NCI-H510A treated with DMSO at 0.1 percent for 48 hours (cell line): ENCODE data around the gene RPE65.
"Not testable (repeated sequence)": the region's sequence is repeated elsewhere in the genome, so short reads cannot be mapped to it uniquely, and the experiment has no call there.

Experiments
- DNase-seq: peaks from one replicate; lab custom pipeline; 2025; lab: John Stamatoyannopoulos, UW

The RPE65 gene

DNA sequence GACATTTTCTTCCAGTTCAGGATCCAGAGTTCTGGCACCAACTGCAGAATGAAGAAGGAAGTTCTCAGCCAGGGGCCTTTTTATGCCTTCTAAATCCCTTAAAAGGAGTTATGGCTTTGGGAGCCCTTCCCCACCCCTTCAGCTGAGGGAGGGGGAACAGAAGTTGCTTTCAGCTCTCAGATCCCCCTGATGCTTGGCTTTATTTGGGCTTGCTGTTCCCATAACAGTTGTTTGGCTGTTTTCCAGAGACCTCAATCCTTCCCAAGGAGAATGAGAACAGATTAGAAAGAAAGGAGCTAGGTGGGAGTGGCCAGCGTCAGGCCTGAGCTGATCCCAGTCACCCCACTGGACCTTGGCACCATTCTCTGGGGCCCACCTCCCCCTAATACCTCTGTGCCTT, at the start of gene RPE65:
TSS of gene RPE65 (minus strand) at position 54 of the 400 bp plus-strand sequence. CDS start at position 5, 49 bp downstream.
- no peak for DNase-seq

DNA sequence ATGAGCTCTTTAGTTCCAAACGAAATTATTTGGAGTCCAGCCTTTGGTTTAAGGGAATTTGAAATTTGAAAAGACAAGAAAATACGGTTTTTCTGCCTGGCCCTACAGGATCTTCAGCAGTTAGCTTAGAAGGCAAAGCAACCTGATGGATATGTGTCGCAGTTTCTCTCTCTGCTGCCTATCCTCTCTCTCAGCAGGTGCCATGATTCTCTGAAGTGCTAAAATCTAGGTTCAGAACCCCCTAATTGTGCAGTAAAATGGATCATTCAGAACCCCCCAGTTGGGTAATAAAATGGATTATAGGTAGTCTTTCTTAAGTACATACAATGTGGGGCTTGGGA, 47.6 kb upstream of the RPE65 start:
- no peak for DNase-seq

DNA sequence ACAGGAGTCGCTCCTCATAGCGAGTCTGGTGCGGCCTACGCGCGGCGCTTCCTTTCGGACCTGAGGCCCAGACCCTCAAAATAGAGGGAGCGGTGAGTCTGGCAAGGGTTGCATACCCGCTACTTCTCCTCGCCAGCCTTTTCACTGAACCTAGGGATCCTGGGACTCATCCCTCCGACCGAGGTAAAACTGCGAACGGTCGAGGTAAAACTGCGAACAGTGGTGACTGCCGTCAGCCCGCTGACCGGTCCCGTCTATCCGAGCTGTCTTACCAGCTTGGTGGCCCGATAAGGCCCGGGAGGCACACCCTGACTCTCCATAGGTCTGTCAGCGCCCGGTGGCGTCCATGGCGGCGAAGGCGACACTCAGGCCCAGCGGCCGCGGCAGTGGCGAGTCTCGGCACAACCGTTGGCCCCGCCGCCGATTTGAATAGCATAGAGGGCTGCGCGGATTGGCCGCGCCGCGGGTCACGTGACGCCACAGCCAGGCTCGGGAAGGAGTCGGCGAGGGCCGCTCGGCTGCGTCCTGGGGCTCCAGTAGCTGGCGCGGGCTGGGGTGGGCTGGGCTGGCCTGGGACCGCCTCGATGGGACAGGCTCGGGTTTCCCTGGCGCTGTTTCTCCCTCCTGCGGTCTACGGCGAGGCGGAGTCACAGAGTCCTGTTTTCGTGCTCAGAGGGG, 47.1 kb upstream of the RPE65 start, which contains the start of gene DEPDC1:
TSS of gene DEPDC1 (minus strand) at position 403 of the 678 bp plus-strand sequence. CDS start at position 320, 83 bp downstream.
- peak; percentile 96 for DNase-seq

DNA sequence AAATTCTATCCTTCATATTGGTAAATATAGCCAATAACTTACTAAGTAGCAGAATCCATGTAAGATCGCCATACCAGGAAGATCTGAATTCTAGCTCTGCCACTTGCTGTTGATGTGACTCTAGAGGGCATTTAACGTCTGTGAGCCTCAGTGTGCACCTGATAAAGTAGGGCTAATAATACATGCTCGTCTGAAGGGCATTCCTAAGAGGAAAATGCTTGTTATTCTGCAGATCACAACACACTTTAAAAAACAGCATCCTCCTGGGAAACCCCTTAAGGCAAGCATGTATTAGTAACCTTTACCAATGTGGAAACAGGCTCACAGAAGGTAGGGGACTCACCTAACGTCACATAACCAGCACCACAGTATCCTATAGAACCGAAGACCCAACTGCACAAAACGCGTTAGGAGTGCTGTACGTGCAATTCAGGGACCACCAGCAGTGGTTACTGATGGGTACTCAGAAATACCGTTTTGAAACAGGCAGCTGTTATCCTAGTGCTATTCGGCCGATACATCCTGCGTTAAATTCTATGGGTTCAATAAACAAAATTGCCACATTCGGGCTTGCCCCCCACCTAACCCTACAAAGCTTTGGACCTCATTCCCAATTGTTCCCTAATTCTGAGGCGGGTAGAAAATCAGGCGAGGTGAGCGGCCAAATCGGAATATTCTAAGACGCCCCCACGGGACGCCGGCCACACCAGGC, 46.4 kb upstream of the RPE65 start:
- peak; percentile 61 for DNase-seq

DNA sequence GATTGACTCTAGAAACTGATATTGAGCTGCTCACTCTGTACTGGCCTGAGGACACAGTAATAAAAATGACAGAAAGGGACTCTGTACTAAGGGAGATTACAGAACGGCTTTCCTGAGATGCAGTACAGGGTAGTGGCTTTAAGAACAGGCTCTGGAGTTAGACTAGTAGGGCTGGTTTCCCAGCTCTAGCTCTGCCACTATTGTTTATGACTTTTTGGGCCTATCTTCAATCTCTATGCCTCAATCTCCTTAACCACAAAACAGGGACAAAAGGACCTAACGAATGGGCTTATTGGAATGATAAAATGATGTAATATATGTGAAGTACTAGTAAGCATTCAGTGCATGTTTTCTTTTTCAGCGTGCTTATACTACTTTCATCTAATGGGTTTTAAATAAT, 45.8 kb upstream of the RPE65 start:
- DNase-seq, result peak; percentile 56

DNA sequence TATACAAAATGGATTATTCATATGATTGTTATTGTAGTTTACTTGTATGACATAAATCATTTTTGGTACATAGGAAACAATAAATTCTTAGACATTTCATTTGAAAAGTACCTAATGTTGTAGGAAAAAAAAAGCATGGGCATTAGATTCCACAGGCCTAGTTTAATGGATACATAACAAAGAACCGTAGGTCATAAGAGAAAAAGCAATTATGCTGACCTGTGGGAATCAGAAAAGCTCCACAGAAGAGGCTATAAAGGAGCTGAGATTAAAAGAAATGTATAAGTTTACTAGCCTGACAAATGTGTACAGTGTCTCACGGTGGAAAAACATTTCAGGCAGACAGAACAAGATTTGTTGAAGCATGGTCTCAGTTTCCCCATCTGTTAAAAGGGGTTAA, 43.4 kb upstream of the RPE65 start:
- DNase-seq, result no peak

DNA sequence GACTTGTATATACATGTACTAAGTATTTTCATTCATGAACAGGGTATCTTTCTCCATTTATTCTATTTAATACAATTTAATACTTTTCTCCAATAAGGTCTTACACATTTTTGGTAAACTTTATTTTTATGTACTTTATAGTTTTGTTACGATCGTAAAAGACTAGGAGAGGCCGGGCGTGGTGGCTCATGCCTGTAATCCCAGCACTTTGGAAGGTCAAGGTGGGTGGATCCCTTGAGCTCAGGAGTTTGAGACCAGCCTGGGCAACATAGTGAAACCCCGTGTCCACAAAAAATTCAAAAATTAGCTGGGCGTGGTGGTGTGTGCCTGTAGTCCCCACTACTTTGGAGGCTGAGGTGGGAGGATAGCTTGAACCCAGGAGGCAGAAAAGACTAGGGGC, 42.5 kb upstream of the RPE65 start:
- not testable (repeated sequence) for DNase-seq

DNA sequence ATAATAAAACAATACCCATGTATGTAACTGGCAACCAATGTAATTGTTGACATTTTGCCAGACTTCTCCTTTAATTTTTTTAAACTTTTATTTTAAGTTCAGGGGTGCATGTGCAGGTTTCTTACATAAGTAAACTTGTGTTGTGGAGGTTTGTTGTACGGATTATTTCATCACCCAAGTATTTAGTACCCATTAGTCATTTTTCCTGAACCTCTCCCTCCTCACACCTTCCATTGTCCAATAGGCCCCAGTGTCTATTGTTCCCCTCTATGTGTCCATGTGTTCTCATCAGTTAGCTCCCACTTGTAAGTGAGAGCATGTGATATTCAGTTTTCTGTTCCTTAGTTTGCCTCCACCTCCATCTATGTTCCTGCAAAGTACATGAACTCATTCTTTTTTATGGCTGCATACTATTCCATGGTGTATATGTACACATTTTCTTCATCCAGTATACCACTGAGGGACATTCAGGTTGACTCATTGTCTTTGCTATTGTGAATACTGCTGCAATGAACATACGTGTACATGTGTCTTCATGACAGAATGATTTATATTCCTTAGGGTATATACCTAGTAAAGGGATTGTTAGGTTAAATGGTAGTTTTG, 40.4 kb upstream of the RPE65 start:
- no peak for DNase-seq

DNA sequence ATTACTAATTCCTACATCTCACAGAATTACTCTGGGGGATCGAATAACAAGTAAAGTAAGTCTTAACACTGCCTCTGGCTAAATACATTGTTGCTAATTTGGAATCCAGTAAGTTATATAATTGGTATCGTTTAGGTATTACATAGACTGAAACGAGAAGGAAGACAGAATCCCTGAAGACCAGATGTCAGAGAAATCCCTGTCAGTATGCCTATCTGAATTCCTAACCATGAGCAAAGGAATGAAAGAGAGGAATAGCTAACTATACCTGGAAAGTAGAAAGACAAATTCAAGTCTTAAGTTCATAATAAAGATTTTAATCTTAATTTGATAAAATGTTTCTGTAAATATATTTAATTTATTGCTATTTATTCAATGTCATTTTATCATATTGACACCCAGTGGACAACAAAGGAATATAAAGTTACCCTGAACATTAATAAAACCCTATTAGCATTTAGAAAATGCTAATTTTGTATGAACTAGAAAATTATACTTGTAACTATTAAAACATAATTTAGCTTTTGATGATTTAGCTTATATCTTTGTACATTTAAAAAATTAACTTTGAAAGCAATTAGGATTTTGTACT, 35.8 kb upstream of the RPE65 start:
- DNase-seq, result no peak

DNA sequence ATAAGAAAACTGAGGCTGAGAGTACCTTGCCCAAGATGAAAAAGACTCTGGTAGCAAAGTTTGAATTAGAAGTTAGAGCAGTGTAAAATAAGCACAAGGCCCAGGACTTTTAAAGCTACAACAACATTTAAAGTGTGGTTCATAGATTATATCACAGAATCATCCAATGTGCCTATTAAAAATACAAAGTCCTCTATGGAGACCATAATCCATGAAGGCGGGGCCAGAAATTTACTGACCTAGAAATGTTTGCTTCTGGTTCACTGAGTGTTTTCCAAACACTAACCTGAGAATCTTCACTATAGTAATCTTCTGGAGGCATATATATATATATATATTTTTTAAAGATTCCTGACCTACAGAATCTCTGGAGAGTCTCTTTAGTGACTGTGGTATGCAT, 34.9 kb upstream of the RPE65 start:
- no peak for DNase-seq

DNA sequence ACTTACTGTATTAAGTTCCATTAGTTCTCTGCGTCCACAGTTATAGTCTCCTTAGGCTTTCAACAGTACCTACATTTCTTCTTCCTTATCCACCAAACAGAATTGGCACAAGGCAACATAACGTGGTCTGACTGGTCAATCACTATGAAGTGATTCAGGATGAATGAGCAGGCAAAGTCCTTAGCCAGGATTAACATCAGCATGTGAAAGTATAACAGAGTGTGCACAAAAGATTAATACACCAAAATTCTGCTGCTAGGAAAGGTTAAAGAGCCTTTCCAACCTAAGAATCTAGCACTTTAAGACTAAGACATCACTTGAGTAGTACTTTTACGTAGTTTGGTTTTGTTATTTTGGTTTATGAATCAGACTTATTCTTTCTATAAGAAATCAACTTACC, 31.3 kb upstream of the RPE65 start:
- DNase-seq, result no peak

DNA sequence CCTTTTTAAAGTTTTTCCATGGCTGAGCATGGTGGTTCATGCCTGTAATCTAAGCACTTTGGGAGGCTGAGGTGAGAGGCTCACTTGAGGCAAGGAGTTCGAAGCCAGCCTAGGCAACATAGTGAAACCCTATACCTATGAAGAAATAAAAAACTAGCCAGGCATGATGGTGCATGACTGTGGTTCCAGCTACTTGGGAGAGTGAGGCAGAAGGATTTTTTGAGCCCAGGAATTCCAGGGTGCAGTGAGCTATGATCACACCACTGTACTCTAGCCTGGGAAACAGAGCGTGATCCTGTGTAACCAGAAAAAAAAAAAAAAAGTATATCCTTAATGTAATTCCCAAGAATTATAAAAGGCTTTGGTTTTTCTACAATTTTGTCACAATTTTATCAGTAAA, 29.7 kb upstream of the RPE65 start:
- no peak for DNase-seq

DNA sequence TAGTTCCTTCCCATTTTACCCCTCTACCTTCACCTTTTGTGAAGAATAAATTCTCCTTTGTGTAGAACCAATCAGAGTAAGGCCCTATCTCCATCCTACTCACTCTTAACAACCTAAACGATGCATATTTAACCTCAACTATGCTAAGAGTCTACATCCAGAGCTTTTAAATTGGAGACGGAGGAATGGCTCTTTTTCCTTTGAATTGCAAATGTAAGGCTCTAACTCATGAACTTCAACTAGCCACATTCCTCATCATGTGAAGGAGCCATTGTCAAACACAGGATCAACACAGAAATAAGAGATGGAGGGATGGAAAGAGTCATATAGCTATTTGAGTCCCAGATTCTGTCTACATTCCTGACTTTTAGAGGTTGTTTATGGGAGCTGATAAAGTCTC, 28.9 kb upstream of the RPE65 start:
- DNase-seq, result no peak

DNA sequence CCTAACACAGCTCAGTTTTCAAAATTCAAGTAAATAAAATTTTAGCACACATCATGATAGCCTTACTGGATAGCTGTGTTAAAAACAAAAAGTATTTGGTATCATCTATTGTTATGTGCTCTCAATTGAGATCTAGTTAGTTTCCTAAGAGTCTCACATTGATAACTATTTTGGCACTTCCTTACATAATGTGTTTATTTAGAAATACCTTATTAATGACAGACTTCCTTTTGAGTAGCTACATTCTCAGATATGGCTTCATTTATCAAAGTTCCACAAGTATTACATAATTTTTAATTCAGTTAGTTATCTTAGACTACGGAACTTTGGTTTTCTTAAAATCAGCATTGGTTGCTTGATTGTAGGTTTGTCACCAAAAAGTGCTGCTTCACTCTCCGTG, 26.9 kb upstream of the RPE65 start:
- not testable (repeated sequence) for DNase-seq

DNA sequence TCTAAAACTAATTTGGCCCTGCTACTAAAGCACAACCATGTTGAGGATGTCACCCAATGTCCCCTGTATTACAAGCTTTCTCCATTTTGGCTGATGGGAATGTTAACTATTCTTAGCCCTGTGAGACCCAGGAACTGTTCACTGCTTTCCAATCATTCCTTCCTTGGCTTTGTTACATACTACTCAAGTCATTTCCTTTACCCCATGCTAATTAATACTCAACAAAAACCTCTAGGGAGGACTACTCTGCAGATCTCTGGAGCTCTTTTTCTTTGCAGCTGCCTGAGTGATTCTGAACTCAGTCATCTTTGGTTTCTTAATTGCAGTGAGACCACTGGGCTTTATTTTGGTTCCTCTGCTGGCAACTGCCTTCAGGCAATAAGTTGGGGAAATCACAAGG, 23.3 kb upstream of the RPE65 start:
- no peak for DNase-seq

DNA sequence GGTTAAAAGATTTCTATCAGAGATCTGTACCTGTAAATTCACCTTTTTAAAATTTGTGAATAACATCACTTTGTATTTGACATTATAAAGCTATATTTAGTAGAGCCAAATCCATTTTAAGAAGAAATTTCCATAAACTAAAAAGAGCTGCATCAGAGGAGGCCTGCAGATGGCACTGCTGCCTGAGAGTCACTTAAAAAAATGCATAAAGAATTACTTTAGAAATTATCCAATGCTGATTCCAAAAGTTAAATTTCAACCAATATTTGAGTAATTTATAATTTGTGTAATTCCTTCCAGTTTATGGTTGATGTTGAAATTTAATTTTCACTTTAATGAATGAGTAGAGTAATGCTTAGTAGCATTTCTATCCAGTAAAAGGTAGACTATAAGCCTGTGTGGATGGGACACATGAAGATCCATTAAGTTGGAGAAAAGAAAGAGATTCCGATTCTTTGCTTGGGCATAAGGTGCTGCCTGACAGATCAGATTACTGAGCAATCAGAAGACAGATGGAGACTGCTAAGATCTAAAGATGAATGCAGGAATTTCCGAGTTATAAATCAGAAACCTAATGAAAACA, 20.7 kb upstream of the RPE65 start:
- peak; percentile 46 for DNase-seq

DNA sequence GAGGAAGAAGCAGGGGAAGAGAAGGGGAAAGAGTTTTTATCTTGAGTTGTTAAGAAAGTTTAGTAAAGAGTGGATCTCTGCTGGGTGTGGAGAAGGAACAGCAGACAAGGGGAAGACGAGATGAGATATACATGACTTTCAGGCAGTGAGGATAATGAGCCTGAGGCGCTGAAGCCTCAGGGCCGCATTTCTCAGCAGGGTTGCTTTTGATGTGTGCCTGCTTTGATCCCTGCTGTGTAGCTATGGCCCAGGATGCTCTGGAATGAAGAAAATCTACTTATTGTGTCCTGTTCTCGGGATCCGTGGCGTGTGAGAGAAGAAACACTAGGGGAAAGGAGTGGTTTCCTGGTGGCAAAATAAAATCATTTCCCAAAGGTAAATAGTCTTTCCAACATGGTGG, 15.1 kb upstream of the RPE65 start:
- no peak for DNase-seq

DNA sequence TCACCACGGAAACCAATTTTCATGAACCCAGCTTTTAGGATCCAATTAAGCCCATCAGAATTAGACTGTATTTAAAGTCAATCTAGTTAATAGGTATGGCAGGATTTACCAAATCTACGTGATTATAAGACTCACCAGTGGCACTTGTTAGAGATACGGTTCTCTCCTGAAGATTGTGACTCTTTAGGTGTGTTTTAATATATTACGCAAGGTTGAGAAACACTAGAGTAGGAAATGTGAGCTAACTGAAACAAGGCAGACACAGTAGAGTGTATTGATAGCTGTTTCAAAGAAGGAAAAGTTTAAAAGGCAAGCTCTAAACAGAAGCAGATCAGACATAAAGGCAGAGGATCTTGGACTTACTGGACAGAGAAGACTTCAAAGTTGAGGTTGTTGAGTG, 11.2 kb upstream of the RPE65 start:
- no peak for DNase-seq

DNA sequence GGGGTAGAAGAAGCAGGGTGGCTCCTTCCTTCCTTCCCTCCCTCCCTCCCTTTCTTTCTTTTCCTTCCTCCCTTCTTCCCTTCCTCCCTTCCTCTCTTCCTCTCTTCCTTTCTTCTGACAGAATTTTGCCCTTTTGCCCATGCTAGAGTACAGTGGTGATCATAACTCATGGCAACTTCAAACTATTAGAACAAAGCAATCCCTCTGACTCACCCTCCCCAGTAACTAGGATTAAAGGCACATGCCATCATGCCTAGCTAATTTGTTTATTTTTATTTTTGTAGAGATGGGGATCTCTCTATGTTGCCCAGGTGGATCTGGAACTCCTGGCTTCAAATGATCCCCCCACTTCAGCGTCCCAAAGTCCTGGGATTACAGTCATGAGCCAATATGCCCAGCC, 10.0 kb upstream of the RPE65 start:
- no peak for DNase-seq

DNA sequence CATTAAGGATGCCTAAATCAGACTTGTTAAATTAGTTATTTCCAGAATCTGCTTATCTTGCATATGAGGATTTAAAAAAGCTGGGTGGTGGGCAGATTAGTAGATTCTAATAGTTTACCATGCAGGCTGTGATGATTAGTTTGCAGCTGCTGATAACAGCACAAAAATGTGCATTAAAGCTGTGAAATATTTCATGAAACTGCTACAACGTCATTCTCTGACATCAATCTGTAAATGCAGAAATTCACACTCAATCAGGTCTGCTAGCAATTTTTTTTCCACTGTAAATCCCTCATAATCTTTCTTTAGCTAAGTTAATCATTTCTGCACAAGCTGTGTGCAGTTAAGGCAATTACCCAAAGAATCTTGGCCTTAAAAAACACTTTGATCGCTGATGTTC, 9.3 kb upstream of the RPE65 start:
- no peak for DNase-seq

DNA sequence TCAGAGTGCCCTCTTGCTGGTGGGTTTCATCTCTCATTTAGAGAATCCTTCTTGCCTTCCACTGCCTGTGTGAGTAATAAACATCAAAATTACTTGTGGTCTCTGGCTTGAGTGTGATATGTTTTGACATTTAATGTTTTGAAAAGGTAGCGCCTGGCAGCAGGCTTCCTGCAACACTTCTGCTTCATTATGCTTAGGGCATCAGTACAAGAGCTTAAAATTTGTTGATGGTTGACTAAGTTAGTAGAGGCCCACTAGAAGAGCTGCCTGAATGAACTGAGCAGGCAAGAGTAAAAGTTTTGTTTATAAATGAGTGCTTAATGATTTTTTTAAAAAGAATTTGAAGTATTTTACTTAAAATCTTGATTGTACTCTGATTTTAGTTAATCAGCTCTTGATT, 6.4 kb upstream of the RPE65 start:
- DNase-seq, result no peak

DNA sequence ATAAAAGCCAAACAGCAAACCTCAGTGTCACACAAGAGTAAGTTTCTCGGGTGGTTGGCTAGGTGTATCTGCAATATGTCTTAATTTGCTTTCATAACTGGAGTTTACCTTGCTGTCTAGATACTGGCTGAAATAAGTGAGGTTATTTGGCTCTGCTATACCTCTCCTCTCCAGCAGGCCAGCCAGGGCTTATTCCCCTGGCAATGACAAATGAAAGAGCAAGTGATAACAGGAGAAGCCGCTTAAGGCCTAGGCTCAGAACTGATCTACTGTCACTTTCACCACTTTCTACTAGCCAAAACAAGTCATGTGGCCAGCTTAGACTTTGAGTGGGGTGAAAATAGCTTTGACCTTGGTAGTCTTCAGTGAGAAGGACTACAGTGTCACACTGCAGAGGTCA, 4.8 kb upstream of the RPE65 start:
- no peak for DNase-seq
